ENCODE data around the gene GALNT17.

GRCh38 chr7:71285571-71286145 is 153.7 kb downstream of the GALNT17 start:
- TF ChIP-seq YY1 (IDR thresholded peaks at IDR 0.05; ENCODE audit: insufficient read depth, insufficient read length) (no peak), SUZ12 (IDR thresholded peaks at IDR 0.05; ENCODE audit: extremely low read depth, insufficient read depth, insufficient read length) (no peak), ZNF274 (IDR thresholded peaks at IDR 0.05; ENCODE audit: low read depth, low read length) (no peak)
